GM18508 (cell line): ENCODE data around the gene CYYR1.

ENCODE experiments used
- ATAC-seq: cut with Tn5 transposase; IDR thresholded peaks from one replicate; pipeline ENCODE4 v1.9.1; 2021; ENCODE audit warnings: moderate number of reproducible peaks; ENCODE audit not compliant: insufficient read depth, unreplicated experiment

Gene CYYR1

DNA sequence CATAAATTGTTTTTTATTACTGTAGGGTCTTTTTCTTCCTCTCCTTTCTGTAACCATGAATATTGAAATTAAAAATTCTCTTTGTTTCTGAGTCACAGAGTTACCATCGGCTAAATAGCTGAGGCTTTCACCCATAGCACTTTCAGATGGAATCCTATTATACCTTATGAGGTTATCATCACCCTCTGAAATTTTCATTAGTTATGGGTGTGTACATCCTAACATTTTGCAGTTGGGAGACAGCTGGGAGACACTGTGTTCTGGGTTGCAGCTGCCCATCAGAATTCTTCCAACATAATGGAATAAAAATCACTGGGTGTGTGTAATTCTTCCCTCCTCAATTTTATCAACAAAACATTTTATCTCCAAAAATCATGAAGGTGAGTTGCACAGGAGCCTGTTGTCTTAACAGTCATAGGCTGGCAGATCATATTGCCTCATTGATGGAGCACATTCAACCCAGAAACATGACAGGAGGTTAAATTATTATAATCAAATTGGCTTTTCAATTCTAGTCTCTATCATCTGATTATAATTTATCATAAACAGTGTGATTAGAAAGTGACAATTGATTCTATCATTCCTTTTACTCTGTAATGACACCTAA is 17.4 kb downstream of the CYYR1 start:
- no peak for ATAC-seq

DNA sequence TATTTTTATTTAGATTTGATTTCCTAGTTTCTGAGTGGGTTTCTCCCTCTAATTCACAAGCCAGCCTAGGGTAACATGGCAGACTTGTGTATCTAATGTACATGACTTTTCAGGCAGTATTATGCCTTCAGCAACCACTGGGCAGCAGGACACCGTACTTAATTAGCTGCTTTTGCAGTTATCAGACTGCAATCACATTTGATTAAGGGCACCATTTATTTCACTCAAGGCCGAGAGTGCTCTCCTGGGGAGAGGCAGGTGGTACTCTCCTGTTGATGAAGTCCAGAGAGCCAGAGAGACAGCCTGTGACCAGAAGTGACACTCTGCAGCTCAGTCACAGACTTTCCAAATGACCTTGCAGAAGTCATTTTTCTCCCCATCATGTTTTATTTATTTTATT is 18.7 kb downstream of the CYYR1 start:
- ATAC-seq = no peak

DNA sequence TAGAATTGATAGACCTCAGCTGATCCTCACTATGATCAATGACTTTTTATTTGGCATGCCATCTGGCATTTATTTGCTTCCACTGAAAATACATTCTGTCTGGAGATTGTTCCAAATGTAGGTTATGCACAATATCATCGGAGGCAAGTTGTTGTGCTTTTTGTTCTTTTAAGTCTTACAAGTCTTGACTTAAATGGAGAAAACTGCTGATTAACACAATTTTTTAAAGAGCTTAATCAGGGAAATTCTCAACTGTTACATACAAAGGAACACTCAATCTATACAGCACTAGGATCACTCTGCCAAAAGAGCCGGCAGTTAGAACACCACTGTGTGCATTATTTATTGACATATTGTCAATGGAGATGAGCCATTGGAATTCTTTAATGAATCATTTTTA is 19.2 kb downstream of the CYYR1 start:
- no peak for ATAC-seq

DNA sequence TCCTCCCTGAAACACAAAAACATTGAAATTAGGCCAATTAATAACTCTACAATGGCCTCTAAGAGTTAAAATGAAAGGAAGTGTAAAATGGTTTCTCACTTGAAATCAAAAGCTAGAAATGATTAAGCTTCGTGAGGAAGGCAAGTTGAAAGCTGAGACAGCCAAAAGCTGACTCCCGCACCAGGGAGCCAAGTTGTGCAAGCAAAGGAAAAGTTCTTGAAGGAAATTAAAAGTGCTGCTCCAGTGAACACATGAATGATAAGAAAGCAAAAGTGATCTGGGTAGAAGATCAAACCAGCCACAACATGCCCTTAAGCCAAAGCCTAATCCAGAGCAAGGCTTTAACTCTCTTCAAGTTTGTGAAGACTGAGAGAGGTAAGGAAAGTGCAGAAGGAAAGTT is 22.8 kb downstream of the CYYR1 start:
- no peak for ATAC-seq

DNA sequence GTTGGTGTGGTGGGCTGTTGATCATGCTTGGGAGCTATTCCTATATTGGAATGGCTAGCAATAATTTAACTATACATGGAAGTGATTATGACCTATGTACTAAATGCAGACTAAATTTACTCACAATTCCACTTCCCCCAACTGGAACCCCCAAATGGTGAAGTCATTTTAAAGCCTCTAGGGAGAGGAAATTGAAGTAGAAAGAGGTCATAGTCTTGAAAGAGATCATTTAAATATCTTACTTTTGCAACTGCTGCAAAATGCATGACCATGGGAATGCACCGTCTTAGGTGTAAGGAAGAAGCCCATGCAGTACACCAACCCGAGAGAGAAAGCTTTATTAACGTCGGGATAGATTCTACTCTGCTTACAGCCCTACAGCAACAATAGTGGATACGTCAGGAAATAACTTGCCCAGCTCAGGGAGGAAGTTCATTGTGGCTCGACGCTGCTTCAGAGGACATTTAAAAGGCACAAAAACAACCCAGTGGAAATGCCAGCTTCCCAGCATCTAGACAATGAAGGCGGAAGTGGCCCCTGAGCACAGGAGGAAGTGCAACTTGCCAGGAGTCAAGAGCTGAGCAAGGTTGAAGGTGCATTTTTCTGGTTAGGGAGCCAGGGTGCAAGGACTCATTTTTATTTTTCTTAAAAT is 26.5 kb downstream of the CYYR1 start:
- no peak for ATAC-seq

DNA sequence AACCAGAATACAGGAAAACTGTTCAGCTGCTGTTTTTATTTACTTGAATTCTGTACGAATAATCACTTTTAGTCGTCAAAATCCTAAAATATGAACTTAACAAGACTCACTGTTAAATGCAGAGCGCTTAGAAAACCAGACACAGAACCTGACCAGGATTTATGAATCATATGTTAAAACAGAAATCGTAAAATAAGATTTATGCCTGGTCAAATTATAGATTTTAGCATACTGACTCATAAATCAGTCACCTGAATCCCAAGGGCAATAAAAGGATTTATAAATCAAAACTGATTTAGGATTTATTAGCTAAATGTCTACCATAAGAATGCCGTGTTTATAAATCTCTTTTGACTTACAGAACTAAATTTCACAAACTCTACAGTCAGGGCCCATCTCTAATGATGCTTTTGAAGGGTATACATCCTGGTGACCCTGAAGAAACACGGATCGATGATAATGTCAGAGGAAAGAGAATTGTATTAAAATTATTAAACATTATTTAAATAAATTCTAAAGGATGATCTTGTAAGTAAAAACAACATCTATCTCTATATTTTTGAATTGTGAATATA is 28.8 kb downstream of the CYYR1 start:
- ATAC-seq = no peak

DNA sequence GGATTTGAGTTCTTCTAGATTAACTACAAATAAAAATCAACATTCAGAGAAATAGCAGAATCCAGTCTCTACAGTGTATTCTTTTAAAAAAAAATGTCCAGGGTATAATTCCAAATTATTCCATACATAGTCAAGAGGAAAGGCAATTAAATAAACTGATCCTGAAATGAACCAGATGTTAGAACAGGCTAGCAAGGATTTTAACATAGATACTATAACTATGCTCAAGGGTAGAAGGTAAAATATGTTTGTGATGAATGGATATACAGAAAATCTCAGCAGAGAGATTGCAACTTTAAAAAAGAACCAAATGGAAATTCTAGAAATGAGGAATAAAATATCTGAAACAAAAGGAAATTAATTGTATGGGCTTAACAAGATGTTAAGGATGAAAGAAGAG is 32.4 kb downstream of the CYYR1 start:
- ATAC-seq = no peak

DNA sequence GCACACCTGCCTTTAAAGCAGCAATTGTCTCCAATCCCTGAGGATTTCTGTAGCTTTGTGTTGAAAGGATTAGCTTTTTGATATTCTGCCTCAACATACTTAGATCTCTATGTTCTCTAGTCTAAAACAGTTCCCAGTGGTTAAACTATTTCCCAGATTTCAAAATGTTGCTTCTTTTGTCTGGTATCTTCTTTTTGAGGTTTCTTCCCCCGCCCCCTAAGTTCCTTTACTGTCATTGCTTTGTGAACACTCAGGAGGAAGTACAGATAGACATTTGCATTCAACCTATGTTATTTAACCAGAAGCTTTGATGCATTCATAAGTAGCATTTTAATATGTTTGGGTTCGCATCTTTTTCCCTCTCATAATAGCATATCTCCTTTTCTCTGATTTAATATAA is 33.5 kb downstream of the CYYR1 start:
- no peak for ATAC-seq

DNA sequence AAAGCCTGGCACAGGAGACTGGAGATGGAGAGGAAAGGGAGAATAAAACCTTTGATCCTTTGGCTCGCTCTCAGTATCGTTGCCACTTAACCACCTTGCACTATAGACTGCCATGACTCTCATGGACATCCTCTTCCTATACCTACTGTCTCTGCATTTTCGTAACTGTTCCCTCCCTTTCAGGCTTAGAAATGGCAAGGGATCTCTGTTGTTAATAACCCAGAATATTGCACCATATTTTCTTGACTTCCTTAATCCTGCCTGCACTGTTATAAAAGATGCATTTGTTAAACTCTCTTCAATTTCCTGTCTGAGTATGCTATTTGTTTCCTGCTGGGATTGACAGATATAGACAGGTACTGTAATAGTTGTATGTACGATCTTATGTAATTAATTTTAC is 38.6 kb downstream of the CYYR1 start:
- no peak for ATAC-seq

DNA sequence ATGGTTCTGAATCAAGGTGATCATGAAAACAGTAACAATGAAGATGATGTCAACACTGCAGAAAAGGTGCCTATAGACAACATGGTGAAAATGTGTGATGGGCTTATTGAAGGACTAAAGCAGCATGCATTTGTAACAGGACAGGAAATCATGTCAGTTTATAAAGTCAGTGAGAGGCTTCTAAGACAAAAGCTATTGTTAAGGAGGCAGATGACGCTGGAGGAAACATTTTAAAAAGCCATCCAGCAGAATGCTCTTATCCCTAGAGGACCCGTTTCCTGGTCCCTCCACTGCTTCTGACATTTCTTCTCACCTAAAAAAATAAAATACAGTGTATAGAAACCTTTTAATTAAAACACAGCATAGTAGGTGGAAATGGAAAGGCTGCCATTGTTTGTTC is 40.9 kb downstream of the CYYR1 start:
- no peak for ATAC-seq

DNA sequence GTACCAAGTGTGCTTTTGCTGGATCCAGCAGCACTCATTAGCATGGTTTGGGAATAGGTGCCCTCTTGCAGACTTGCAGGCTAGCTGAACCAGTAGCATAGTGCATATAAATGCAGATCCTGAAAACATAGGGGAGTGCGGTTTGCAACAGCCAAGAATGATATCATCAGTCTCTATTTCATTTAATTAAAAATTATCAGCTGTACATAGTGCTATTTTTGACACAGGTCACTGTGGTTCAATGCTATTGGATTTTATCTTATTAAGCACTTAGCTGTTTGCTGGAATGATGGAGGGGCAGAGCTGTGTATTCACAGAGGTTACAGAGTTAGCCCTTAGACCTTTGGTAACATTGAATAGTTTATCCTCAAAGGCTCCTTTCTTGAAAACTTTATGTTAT is 43.6 kb downstream of the CYYR1 start:
- no peak for ATAC-seq

DNA sequence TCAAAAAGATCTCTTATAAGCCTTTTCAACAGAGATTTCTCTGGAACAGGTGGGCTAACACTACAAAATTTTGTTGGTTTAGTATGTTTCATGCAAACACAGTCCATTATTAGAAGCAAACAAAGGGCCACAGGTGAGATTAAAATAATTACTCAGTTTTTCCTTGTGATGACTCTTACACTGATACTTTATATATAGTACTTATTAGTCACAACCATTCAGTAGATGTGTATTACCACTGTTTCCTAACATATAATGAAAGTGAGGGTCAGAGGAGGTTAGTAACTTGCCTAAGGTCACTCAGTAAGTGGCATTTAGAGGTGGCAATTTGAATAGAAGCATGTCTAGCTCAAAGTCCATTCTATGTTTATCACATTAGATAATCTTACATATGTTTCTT is 44.2 kb downstream of the CYYR1 start:
- no peak for ATAC-seq

DNA sequence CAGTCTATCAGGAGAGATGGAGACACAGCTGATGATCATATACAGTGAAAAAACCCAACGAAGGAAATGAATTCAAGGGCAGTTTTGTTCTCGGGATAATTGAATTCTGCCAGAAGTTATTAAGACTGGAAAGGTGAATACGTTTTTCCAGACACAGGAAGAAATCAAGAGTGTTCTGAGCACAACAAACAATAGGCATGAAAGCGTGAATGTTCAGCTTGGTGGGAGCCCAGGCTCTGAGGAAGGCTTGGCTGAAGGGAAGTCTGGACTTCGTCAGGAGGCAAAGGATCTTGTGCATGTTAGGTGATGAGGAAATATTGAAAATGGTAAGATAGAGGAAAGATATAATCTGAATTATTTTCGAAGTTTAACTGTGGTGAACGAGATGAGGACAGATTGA is 50.4 kb downstream of the CYYR1 start:
- ATAC-seq = no peak

DNA sequence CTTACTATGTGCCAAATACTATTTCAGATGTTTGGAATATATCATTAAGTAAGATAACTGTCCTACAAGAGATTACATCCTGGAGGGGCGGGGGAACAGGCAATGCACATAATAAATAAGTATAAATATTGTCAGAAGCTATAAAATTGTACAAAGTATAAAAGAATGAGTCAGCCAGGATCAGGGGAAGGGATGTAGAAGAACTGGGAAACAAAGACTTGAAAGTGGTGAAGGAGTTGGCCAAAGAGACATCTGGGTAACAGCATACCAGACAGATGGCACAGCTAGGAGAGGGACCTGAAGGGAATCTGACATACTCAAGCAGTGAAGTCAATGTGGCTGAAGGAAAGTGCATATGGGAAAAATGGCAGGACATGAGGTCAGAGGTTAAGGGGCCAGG is 53.9 kb downstream of the CYYR1 start:
- ATAC-seq = no peak

DNA sequence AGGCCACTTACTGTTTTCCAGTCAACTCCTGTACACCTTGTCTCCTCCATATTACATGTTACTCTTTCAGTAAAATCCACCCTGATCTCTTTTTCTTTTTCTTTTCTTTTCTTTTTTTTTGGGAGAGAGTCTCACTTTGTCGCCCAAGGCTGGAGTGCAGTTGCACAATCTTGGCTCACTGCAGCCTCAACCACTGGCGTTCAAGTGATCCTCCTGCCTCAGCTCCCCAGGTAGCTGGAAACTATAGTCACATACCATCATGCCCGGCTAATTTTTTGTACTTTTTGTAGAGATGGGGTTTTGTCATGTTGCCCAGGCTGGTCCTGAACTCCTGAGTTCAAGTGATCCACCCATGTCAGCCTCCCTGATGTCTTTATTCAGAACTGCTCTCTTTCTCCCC is 57.8 kb downstream of the CYYR1 start:
- ATAC-seq = no peak

DNA sequence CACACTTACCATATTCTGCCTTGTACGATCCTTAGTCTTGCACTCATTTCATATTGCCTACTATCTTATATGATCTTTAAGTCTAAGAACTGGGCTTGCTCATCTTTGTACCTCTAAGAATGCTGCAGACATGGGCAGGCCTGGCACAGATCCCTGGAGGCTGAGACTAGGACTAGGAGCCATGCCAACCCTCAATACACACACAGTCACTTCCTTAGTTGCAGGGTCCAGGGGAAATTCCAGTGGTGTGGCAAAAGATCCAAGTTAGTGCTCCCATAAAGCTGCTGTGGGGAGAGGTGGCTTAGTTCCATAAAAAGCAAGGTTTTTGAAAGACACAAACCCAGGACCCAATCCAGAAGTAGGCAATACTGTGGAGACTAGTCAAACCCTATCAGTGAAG is 59.9 kb downstream of the CYYR1 start:
- no peak for ATAC-seq

DNA sequence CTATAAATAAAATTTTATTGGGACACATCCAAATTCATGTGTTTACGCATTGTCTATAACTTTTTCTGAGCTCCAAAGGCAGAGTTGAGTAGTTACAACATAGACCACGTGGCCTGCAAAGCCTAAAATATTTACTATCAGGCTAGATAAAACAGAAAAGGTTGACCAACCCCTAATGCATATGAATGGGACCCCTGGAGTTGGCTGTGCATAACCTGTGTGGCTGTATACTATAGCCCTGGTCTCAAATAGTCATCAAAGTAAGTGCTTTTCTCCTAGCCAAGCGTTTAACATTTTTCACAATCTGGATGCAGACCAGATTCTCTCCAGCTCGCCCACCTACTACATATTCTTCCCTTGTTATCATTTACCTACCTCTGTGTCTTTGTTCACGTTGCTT is 60.4 kb downstream of the CYYR1 start:
- ATAC-seq = no peak

DNA sequence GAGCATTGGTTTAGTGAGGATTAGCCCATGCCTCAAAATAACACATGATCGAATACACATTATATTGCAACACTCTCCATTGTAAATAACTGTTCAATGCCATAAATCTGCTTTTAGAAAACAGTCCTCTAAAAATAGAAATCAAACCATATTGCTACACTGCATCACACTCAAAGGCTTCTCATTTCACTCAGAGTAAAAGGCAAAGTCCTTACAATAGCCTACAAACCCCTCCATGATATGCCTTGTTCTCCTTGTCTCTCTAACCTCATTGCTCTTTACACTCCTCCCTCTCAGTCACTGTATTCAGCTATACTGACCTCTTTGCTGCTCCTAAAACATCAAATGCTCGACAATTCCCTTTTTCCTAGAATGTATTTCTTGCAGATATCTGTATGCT is 64.2 kb downstream of the CYYR1 start:
- no peak for ATAC-seq

DNA sequence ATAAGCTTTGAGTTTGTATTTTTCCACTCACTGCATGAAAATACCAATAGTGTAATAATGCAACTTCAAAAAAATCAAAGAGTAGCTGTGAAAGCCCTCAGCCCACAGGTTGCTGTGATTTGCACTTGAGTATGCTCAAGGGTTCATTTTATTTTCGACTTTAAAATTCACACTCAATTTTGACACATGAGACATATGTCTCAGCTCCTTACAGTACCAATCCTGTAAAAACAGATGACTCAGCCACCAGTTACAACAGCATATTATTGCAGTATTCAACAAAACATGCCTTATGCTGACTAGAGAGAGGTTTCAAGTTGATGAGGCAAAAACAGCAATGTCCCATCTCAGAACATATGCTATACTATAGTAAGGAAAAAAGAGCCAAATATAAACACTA is 66.1 kb downstream of the CYYR1 start:
- no peak for ATAC-seq

DNA sequence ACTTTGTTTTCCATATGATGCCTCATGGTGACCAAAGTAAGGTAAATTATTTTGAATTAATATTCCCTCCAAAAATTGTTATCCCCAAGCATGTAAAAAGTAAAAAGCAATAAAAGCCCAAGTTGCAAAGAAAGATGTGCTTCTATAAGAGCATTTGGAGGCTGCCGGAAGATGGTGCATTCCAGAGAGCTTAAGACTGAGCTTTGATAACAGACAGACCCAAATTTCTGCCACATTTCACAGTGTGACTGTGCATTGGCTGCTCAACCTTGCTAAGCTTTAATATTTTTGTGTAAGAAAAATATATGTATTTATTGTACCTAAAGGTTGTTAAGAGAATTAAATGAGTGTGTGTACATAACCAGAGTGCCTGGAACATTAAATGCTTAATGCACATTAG is 67.9 kb downstream of the CYYR1 start:
- ATAC-seq = no peak

DNA sequence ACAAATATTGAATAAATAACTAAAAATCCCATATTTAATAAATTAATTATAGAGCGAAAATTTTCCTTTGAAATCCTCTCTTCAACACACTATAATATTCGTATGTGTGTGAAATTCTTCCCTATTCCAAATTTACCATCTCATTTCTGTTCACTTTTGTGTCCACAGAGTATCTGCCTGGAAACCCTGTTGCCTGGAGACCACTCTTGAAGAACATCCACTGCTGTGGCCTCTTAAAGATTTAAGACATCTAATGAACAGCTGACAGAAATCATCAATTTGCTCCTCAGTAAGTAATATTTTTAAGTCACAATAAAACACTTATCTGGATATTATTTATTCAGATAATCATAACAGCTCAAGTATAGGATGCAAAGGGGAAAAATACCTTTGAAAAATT is 69.7 kb downstream of the CYYR1 start:
- ATAC-seq = no peak

DNA sequence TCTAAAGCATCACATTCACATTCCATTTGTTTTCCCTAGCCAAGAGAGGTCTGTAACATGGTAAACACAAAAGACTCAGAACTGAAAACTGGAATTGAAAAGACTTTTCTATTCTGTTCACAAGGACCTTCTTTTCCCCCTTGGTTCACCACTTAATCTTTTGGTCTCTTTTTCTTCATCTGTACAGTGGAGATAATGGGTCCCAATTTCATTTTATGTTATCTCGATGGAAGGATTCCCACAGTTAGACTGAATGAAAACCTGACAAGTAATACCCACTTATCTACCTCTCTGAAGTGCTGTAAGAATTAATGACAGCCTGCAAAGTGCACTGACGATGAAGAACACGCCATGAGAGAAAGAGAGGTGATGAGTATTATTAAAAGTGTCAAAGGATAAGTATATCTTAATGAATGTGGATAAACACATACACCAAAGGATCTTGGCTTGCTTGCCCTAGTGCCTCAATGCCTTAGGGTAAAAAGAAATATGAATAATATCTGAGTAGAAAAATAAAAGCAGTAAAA is 71.5 kb downstream of the CYYR1 start:
- no peak for ATAC-seq
